Measurements from ENCODE around the gene NQO1.

The NQO1 gene

GRCh38 chr16:69703638-69704037, 22.7 kb downstream of the NQO1 start:
- no peak for DNase-seq

GRCh38 chr16:69701866-69702265, 24.5 kb downstream of the NQO1 start:
- no peak for DNase-seq

GRCh38 chr16:69701452-69701851, 24.9 kb downstream of the NQO1 start:
- no peak for DNase-seq

- DNase-seq: no peak
Observed at GRCh38 chr16:69699915-69700314, 26.4 kb downstream of the NQO1 start.

- DNase-seq: no peak
Observed at GRCh38 chr16:69698404-69698803, 28.0 kb downstream of the NQO1 start.

- DNase-seq: no peak
Observed at GRCh38 chr16:69693916-69694315, 32.4 kb downstream of the NQO1 start.

GRCh38 chr16:69691980-69692911, 34.1 kb downstream of the NQO1 start:
- DNase-seq: no peak

GRCh38 chr16:69688589-69688988, 37.8 kb downstream of the NQO1 start:
- DNase-seq: no peak

GRCh38 chr16:69680358-69680757, 46.0 kb downstream of the NQO1 start:
- no peak for DNase-seq

- DNase-seq: no peak
Observed at GRCh38 chr16:69672998-69673713, 53.2 kb downstream of the NQO1 start.

- no peak for DNase-seq
Observed at GRCh38 chr16:69672315-69672997, 53.9 kb downstream of the NQO1 start.

- no peak for DNase-seq
Observed at GRCh38 chr16:69669577-69669976, 56.8 kb downstream of the NQO1 start.

- no peak for DNase-seq
Observed at GRCh38 chr16:69663846-69664245, 62.5 kb downstream of the NQO1 start.

GRCh38 chr16:69662901-69663300, 63.5 kb downstream of the NQO1 start:
- DNase-seq: no peak

- DNase-seq: no peak
Observed at GRCh38 chr16:69660166-69660565, 66.2 kb downstream of the NQO1 start.

Data from activated CD4-positive, alpha-beta T cell treated with anti-CD3 and anti-CD28 coated beads, Interleukin-2, amount 50 U/mL, for 4 hours (primary cell).